Colon (tissue), 2 donors: ENCODE measurements around the gene ANKH.

ENCODE experiments used
- FAIRE-seq: peaks from 2 replicates; lab custom pipeline; 2012; peaks lifted over from hg19 to GRCh38; lab: Jason Lieb, UNC
- donor health status: control.
- donor health status: control.

ANKH gene

GRCh38 chr5:14790220-14790619 is 81.4 kb downstream of the ANKH start:
- FAIRE-seq, result no peak

GRCh38 chr5:14787801-14788579 is 83.6 kb downstream of the ANKH start:
- no peak for FAIRE-seq

- no peak for FAIRE-seq
These were observed 87.9 kb downstream of the ANKH start for GRCh38 chr5:14783691-14784090.

GRCh38 chr5:14782591-14782990 is 89.0 kb downstream of the ANKH start:
- FAIRE-seq, result no peak

- FAIRE-seq, result no peak
These were observed 90.5 kb downstream of the ANKH start for GRCh38 chr5:14781106-14781505.

- FAIRE-seq, result no peak
These were observed 91.6 kb downstream of the ANKH start for GRCh38 chr5:14779975-14780374.

GRCh38 chr5:14778792-14779070 is 92.8 kb downstream of the ANKH start:
- FAIRE-seq, result no peak

GRCh38 chr5:14777932-14778791 is 93.4 kb downstream of the ANKH start:
- no peak for FAIRE-seq

GRCh38 chr5:14777187-14777586 is 94.4 kb downstream of the ANKH start:
- FAIRE-seq, result no peak

- FAIRE-seq, result no peak
These were observed 95.0 kb downstream of the ANKH start for GRCh38 chr5:14776602-14777001.

- FAIRE-seq, result no peak
These were observed 95.7 kb downstream of the ANKH start for GRCh38 chr5:14775857-14776256.

- FAIRE-seq, result no peak
These were observed 98.0 kb downstream of the ANKH start for GRCh38 chr5:14773588-14773987.

GRCh38 chr5:14771972-14772371 is 99.6 kb downstream of the ANKH start:
- FAIRE-seq, result no peak

GRCh38 chr5:14771189-14771588 is 100.4 kb downstream of the ANKH start:
- FAIRE-seq, result no peak

- no peak for FAIRE-seq
These were observed 102.8 kb downstream of the ANKH start for GRCh38 chr5:14768508-14769365.

- no peak for FAIRE-seq
These were observed 103.7 kb downstream of the ANKH start for GRCh38 chr5:14767735-14768507.

GRCh38 chr5:14767053-14767452 is 104.5 kb downstream of the ANKH start:
- FAIRE-seq, result no peak

GRCh38 chr5:14766584-14766983 is 105.0 kb downstream of the ANKH start:
- FAIRE-seq, result no peak

GRCh38 chr5:14765587-14765986 is 106.0 kb downstream of the ANKH start:
- FAIRE-seq, result no peak

GRCh38 chr5:14762549-14763216 is 108.9 kb downstream of the ANKH start:
- no peak for FAIRE-seq

- no peak for FAIRE-seq
These were observed 111.0 kb downstream of the ANKH start for GRCh38 chr5:14760548-14761002.
